ENCODE results near the gene TTLL9.

The TTLL9 gene

GRCh38 chr20:31836853-31837608 lies 33.4 kb upstream of the TTLL9 start:
- no peak for DNase-seq (ENCODE audit: low spot score)

DNA sequence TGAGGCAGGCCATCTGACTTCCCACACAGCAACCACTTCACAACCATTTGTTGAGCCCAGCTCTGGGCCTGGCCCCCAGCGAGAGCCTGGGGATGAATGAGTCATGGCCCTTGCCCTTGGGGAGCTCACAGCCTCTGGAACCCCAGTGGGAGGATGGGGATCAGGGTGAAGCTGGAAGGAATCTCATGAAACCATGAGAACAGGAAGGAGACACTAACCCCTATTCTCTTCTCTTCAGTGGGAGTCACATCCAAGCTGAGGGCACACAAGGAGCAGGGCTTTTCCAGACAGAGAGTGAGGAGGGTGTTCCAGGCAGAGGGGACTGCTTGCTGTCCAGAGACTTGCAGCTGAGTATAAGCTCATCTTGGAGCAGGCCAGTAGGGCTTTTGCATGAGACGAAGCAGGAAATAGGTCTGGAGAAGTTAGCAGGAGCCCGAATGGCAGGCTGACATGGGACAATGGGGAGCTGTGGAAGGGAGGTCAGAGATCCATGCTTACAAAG lies 32.5 kb upstream of the TTLL9 start:
- DNase-seq (ENCODE audit: low spot score): no peak

- no peak for DNase-seq (ENCODE audit: low spot score)
These were observed 31.7 kb upstream of the TTLL9 start for GRCh38 chr20:31838646-31839292.

- no peak for DNase-seq (ENCODE audit: low spot score)
These were observed 30.5 kb upstream of the TTLL9 start for GRCh38 chr20:31839782-31840487.

DNA sequence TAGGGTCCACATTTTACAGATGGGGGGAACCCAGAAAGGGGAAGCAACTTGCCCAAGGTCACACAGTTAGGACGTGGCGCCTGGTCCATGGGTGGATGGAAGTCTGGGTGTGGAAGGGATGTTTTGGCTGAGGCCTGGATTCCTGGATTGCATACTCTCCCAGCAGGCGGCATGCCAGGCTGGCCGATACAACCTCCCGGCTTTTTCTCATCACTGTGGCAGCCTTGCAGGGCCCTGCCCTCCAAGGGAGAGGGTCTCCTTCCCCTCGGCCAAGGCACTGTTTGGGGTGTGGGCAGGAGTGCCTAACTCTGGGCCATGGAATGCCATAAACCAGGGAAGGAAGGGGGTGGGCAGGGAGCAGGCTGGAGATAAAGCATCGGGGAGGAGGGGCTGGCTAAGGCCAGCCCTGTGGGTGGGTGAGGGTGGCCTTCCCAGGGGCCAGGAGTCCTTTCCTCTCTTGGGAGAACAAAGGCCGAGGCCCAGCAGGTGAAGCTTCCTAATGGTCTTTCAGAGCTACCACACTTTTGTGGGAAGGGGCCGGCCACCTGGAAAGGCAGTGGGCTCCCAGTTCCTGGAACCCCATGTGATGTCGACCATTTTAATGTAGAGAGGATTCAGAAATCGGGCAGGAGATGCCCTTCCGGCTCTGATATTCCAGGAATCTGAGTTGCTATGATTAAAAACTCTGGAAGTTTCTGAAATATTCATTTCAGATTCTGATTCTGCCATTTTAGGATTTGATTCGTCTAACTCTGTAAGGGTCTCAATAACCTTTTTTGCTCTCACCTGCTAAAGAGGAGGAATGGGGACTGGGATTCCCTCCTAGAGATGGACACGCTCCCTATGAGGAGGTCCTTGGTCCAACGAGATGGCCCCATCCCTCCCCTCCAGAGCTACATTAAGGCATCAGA lies 29.3 kb upstream of the TTLL9 start:
- DNase-seq (ENCODE audit: low spot score): no peak

- DNase-seq (ENCODE audit: low spot score): no peak
These were observed 28.5 kb upstream of the TTLL9 start for GRCh38 chr20:31841928-31842327.

DNA sequence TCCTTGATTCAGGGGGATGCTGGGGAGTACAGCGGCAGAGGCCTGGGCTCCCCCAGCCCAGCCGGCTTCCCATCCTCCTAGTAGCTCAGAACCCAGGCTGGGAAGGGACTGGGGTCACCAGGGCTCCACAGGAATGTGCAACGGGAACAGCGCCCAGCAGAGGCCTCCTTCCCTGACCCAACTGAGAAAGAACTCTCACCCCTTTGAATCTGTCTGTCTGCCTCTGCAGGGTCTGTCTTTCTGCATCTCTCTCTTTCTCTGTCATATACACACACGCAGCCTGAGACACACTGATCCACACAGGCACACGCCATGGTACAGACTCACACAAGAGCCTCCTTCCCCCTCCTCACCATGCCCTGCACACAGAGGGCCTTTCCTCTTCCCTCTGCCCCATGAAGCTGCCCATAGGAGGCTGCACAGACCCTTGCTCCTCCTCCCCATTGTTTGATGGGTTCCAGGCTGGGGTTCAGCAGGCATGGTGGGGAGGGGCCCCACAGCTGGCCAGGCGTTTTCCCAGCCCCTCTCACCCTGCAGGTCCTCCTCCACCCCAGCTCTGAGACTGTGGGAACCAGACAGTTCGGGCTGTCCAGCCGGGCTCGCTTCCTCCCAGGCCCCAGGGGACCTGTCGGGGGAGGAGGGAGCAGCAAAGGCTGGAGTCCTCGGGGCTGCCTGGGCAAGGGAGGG lies 27.8 kb upstream of the TTLL9 start:
- no peak for DNase-seq (ENCODE audit: low spot score)

- no peak for DNase-seq (ENCODE audit: low spot score)
These were observed 27.1 kb upstream of the TTLL9 start for GRCh38 chr20:31843288-31843687.

DNA sequence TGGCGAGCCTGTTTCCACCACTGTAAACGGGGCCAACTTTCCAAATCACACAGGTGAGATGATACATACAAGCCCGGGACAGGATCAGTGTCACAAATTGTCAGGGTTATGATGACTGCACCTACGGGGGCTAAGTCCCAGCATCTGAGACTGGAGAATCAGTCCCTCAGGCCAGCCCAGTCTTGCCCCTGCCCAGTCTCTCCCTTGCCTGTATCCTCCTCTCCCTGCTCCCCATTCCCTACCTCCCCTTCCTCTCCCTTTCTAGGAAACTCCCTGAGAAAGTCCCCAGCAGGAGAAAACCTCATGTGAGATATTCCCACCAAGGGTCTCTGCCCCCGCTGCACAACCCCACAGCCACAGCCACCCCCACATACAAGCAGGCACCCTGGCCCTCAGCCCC lies 26.6 kb upstream of the TTLL9 start:
- DNase-seq (ENCODE audit: low spot score): no peak

DNA sequence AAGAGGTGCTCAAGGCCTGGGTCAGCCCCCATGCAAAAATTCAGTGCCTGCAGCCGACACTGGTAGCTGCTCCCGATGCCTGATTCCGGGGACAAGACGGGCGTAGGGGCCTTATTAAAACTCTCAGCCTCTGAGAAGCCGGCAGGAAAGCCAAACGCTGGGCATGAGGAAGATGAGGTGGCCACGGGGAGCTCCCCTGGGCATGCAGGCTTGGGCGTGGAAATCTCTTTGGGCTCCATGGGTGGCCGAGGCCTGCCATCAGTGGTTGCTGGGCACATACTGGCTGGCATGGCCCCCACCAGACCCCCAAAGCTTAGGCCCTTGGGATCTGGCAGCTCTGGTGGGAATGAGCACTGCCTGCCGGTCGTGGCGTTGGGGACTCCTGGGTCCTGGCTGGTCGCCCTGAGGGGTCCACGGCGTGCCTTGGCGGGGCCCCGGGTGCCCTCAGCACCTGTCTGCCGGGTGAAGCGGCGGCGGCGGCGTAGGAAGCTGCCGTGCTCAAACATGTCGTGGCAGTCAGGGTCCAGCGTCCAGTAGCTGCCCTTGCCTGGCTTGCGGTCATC lies 25.6 kb upstream of the TTLL9 start:
- DNase-seq (ENCODE audit: low spot score): no peak

GRCh38 chr20:31845300-31845863 lies 25.1 kb upstream of the TTLL9 start, which contains the start of gene FOXS1:
Gene FOXS1 (minus strand): TSS chr20:31845604. CDS start chr20:31845542, 62 bp downstream.
- no peak for DNase-seq (ENCODE audit: low spot score)

DNA sequence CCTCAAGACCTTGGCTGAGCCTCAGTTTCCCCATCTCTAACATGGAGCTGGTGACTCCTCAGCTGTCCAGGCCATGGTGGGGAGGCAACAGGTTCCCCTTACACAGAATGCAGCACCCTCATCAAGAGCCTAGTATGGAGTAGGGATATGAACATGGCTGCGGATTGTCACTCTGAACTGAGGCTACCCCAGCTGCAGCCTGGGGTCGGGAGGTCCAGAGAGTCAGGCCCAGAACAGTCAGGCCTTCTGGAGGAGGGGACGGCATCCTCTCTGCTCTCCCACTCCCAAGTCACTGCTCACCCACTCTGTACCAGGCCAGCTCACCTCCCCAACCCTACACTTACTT lies 23.7 kb upstream of the TTLL9 start:
- no peak for DNase-seq (ENCODE audit: low spot score)

GRCh38 chr20:31848088-31848999 lies 22.1 kb upstream of the TTLL9 start:
- DNase-seq (ENCODE audit: low spot score): no peak

DNA sequence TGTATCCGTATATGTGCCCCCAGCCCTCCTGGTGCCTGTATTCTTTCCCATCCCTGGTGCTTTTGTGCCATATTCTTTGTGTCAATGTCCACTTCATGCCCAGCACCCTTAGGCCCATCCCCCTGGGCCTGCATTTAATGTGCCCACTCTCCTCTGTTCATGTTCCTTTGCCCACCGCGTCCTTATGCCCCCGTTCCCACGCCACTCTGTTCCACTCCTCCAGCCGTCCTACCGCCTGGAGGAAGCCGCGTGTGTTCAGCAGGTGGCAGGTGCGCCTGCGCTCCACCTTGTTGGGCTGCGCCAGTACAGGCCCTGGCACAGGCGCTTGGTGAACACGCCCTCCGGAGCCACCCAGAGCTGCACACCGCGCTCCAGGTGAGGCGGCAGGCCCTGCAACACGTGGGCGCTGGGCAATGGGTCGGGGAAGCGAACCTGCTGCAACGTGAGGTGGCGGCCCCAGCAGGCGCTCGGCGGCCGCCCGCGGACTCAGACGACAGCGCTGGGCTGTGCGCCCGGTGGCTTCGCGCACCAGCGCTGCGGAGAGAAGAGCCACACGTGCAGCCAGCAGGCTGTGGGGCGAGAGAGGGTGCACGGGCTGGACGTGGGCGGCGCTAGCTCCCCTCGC lies 21.0 kb upstream of the TTLL9 start:
- DNase-seq (ENCODE audit: low spot score): no peak

DNA sequence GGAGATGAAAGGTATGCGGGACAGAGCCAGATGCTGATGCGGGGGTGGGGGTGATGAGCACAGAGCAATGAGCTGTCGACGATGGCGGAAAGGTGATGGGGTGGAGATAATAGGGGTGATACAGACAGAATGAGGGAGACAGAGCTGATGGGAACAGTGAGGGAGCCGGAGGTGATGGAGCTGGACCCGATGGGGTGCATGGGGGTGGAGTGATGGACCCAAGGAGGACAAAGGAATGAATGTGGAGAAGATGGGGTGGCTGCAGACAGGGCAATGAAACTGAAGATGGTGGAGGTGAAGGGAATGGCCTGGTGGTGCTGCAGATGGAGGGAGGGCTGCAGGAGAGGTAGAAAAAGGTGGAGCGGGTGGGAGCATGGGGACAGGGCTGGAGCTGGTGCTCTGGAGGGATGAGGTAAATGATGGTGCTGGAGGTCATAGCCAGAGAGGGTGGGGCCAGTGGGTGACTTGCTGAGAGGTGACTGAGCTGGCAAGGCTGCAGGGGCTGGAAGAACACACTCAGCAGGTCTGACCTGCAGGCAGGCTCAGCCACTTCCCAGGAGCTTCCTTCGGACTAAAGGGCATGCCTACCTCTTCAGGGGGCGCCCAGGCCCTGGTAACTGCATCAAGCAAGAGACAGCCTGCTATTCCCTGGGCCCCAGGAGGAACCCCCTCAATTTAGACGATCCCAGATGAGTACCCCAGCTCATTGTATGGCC lies 19.0 kb upstream of the TTLL9 start:
- no peak for DNase-seq (ENCODE audit: low spot score)

DNA sequence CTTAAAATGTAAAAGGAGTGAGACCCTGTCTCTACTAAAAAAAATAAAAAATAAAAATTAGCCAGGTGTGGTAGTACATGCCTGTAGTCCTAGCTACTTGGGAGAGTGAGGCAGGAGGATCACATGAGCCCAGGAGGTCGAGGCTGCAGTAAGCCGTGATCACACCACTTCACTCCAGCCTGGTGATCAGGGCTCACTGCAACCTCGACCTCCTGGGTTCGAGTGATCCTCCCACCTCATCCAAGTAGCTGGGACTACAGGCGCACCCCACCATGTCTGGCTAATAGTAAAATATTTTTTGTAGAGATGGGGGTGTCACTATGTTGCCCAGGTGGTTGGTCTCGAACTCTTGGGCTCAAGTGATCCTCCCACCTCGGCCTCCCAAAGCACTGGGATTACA lies 17.0 kb upstream of the TTLL9 start:
- no peak for DNase-seq (ENCODE audit: low spot score)

DNA sequence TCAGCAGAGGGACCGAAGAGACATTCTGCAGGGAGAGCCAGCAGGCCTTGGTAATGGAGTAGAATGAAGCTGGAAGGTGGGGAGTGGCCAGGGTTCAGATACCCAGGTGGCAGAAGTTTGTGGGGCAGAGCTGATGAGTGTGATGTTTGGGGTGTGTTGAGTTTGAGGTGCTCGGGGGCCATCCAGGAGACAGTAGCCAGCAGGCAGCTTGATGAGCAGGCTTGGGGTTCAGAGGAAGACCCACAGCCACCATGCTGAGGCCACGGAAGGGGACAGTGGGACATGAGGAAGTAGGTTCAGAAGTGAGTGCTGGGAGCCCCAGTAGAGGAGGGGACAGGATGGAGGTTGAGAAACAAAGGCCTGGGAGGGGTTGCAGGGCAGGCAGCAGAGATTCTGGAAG lies 13.9 kb upstream of the TTLL9 start:
- no peak for DNase-seq (ENCODE audit: low spot score)
